ENCODE data around the gene TAS1R3.

Gene TAS1R3

DNA sequence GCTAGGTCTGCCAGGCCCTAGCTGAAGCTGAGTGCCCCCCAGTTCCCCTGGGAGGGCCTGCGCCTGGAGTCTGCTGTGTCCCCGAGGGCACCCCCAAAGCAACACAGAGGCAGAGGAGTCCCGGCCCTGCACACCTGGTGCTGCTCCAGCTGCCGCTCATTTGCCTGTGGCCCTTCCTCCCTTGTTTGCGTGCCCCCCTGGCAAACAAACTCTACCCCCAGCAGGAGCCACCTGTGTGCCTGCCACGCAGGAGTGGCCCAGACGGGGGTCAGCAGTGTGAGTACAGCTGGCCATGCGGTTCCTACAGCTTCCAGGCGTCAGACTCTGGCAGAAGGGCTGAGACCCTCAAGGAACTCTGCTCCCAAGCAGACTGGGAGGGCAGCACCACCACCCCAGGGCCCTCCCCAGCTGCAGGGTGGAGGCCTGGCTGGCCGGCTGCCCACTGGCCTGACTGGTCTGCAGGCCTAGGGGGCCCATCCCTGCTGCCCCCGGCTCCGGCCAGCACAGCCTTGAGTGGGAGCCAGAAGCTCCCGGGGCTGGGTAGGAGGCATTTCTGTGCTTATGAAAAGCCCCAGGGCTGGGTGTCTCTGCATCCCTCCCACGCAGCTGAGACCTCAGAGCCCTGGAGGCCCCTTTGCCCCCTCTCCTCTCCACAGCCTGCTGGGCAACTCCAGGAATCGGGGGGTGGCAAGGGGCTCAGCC is 563 bp upstream of the TAS1R3 start:
- TF ChIP-seq, protein P1, sequence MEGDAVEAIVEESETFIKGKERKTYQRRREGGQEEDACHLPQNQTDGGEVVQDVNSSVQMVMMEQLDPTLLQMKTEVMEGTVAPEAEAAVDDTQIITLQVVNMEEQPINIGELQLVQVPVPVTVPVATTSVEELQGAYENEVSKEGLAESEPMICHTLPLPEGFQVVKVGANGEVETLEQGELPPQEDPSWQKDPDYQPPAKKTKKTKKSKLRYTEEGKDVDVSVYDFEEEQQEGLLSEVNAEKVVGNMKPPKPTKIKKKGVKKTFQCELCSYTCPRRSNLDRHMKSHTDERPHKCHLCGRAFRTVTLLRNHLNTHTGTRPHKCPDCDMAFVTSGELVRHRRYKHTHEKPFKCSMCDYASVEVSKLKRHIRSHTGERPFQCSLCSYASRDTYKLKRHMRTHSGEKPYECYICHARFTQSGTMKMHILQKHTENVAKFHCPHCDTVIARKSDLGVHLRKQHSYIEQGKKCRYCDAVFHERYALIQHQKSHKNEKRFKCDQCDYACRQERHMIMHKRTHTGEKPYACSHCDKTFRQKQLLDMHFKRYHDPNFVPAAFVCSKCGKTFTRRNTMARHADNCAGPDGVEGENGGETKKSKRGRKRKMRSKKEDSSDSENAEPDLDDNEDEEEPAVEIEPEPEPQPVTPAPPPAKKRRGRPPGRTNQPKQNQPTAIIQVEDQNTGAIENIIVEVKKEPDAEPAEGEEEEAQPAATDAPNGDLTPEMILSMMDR (IDR thresholded peaks at IDR 0.05; ENCODE audit: insufficient read depth, low read length, missing control alignments): no peak
- POLR2A ChIA-PET: interaction anchor here (1.3 kb wide), 1 partner anchor 9 kb away, joined by 3 read pairs; no protein-coding TSS in a partner anchor
- H3K4me3 ChIP-seq (ENCODE audit: low read depth, low read length): no peak overlapping the region
- no peak for DNase-seq (ENCODE audit: low read depth, low spot score)
- CTCF ChIA-PET: interaction anchor here (0.6 to 2.2 kb wide), 4 partner anchors 15 to 44 kb away, joined by 3 to 6 read pairs (median 4); no protein-coding TSS in a partner anchor

DNA sequence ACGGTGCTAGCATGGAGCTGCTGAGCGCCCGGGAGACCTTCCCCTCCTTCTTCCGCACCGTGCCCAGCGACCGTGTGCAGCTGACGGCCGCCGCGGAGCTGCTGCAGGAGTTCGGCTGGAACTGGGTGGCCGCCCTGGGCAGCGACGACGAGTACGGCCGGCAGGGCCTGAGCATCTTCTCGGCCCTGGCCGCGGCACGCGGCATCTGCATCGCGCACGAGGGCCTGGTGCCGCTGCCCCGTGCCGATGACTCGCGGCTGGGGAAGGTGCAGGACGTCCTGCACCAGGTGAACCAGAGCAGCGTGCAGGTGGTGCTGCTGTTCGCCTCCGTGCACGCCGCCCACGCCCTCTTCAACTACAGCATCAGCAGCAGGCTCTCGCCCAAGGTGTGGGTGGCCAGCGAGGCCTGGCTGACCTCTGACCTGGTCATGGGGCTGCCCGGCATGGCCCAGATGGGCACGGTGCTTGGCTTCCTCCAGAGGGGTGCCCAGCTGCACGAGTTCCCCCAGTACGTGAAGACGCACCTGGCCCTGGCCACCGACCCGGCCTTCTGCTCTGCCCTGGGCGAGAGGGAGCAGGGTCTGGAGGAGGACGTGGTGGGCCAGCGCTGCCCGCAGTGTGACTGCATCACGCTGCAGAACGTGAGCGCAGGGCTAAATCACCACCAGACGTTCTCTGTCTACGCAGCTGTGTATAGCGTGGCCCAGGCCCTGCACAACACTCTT is 1.1 kb downstream of the TAS1R3 start:
- TF ChIP-seq, protein P1 (IDR thresholded peaks at IDR 0.05; ENCODE audit: insufficient read depth, low read length, missing control alignments): no peak
- POLR2A ChIA-PET: interaction anchor here (0.6 kb wide), 1 partner anchor 23 kb away, joined by 3 read pairs; no protein-coding TSS in a partner anchor
- no peak overlapping the region for H3K4me3 ChIP-seq (ENCODE audit: low read depth, low read length)
- CTCF ChIA-PET: interaction anchor here (0.8 to 2.2 kb wide), 2 partner anchors 16 to 39 kb away, joined by 3 to 6 read pairs; no protein-coding TSS in a partner anchor
- DNase-seq (ENCODE audit: low read depth, low spot score): no peak

DNA sequence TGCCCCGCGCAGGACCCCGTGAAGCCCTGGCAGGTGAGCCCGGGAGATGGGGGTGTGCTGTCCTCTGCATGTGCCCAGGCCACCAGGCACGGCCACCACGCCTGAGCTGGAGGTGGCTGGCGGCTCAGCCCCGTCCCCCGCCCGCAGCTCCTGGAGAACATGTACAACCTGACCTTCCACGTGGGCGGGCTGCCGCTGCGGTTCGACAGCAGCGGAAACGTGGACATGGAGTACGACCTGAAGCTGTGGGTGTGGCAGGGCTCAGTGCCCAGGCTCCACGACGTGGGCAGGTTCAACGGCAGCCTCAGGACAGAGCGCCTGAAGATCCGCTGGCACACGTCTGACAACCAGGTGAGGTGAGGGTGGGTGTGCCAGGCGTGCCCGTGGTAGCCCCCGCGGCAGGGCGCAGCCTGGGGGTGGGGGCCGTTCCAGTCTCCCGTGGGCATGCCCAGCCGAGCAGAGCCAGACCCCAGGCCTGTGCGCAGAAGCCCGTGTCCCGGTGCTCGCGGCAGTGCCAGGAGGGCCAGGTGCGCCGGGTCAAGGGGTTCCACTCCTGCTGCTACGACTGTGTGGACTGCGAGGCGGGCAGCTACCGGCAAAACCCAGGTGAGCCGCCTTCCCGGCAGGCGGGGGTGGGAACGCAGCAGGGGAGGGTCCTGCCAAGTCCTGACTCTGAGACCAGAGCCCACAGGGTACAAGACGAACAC is 1.8 kb downstream of the TAS1R3 start:
- POLR2A ChIA-PET: interaction anchor here (0.6 kb wide), 1 partner anchor 24 kb away, joined by 3 read pairs; no protein-coding TSS in a partner anchor
- CTCF ChIA-PET: interaction anchor here (0.8 to 2.2 kb wide), 2 partner anchors 15 to 39 kb away, joined by 3 to 6 read pairs; no protein-coding TSS in a partner anchor
- TF ChIP-seq, protein P1 (IDR thresholded peaks at IDR 0.05; ENCODE audit: insufficient read depth, low read length, missing control alignments): no peak
- no peak for DNase-seq (ENCODE audit: low read depth, low spot score)
- H3K4me3 ChIP-seq (ENCODE audit: low read depth, low read length): no peak overlapping the region

DNA sequence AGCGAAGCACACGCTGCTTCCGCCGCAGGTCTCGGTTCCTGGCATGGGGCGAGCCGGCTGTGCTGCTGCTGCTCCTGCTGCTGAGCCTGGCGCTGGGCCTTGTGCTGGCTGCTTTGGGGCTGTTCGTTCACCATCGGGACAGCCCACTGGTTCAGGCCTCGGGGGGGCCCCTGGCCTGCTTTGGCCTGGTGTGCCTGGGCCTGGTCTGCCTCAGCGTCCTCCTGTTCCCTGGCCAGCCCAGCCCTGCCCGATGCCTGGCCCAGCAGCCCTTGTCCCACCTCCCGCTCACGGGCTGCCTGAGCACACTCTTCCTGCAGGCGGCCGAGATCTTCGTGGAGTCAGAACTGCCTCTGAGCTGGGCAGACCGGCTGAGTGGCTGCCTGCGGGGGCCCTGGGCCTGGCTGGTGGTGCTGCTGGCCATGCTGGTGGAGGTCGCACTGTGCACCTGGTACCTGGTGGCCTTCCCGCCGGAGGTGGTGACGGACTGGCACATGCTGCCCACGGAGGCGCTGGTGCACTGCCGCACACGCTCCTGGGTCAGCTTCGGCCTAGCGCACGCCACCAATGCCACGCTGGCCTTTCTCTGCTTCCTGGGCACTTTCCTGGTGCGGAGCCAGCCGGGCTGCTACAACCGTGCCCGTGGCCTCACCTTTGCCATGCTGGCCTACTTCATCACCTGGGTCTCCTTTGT is 2.6 kb downstream of the TAS1R3 start:
- CTCF ChIA-PET: interaction anchor here (1.2 kb wide), 1 partner anchor 8 kb away, joined by 4 read pairs; no protein-coding TSS in a partner anchor
- POLR2A ChIA-PET: interaction anchor here (1.1 kb wide), 1 partner anchor 13 kb away, joined by 3 read pairs; no protein-coding TSS in a partner anchor
- no peak overlapping the region for H3K4me3 ChIP-seq (ENCODE audit: low read depth, low read length)
- no peak for DNase-seq (ENCODE audit: low read depth, low spot score)
- TF ChIP-seq, protein P1 (IDR thresholded peaks at IDR 0.05; ENCODE audit: insufficient read depth, low read length, missing control alignments): no peak

DNA sequence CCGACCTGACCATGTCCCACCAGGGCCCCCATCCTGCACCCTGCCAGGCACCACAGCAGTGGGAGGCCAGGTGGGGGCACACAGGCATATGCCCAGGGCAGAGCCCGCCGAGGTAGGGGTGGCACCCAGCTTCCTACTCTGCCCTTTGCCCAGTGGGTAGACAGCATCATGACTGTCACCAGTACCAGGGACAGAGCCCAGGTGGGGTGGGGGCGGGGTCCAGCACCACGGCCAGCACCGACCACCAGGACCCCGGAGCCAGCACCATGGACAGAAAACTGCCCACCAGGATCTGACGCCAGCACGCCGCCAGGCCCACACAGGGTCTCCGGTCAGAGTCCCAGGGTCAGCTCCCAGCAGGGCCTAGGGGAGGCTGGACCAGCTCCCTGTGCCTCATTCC is 3.8 kb downstream of the TAS1R3 start:
- POLR2A ChIA-PET: interaction anchor here (0.6 to 1.1 kb wide), 2 partner anchors 11 to 16 kb away, joined by 3 read pairs; no protein-coding TSS in a partner anchor
- no peak overlapping the region for H3K4me3 ChIP-seq (ENCODE audit: low read depth, low read length)
- TF ChIP-seq, protein P1 (IDR thresholded peaks at IDR 0.05; ENCODE audit: insufficient read depth, low read length, missing control alignments): no peak
- CTCF ChIA-PET: interaction anchor here (0.9 to 1.5 kb wide), 3 partner anchors 9 to 39 kb away, joined by 3 to 4 read pairs (median 4); no protein-coding TSS in a partner anchor
- no peak for DNase-seq (ENCODE audit: low read depth, low spot score)

Measured in AG04449 (cell line).